GM19468 (cell line): ENCODE data around the gene SYT2.

Experiments used
- ATAC-seq: cut with Tn5 transposase; IDR thresholded peaks from one replicate; pipeline ENCODE4 v1.9.1; 2021; ENCODE audit warnings: mild to moderate bottlenecking, moderate library complexity, moderate number of reproducible peaks; ENCODE audit not compliant: unreplicated experiment; ENCODE audit errors: extremely low read depth

SYT2 gene

GRCh38 chr1:202706851-202707250, 3.4 kb downstream of the SYT2 start:
- ATAC-seq, result no peak

- no peak for ATAC-seq
Measured at GRCh38 chr1:202704601-202705000, 5.7 kb downstream of the SYT2 start.

- no peak for ATAC-seq
Measured at GRCh38 chr1:202703191-202703590, 7.1 kb downstream of the SYT2 start.

- no peak for ATAC-seq
Measured at GRCh38 chr1:202702088-202702487, 8.2 kb downstream of the SYT2 start.

- ATAC-seq, result no peak
Measured at GRCh38 chr1:202701200-202701599, 9.1 kb downstream of the SYT2 start.

- no peak for ATAC-seq
Measured at GRCh38 chr1:202700061-202700460, 10.2 kb downstream of the SYT2 start.

GRCh38 chr1:202698276-202698675, 12.0 kb downstream of the SYT2 start:
- ATAC-seq, result no peak

GRCh38 chr1:202697038-202697437, 13.2 kb downstream of the SYT2 start:
- ATAC-seq, result no peak

GRCh38 chr1:202694314-202694713, 15.9 kb downstream of the SYT2 start:
- ATAC-seq, result no peak

GRCh38 chr1:202692959-202693555, 17.2 kb downstream of the SYT2 start:
- ATAC-seq, result no peak

GRCh38 chr1:202691816-202692215, 18.4 kb downstream of the SYT2 start:
- ATAC-seq, result no peak

- ATAC-seq, result no peak
Measured at GRCh38 chr1:202689493-202690342, 20.5 kb downstream of the SYT2 start.

GRCh38 chr1:202689082-202689481, 21.2 kb downstream of the SYT2 start:
- no peak for ATAC-seq

- no peak for ATAC-seq
Measured at GRCh38 chr1:202688401-202688800, 21.9 kb downstream of the SYT2 start.

- ATAC-seq, result no peak
Measured at GRCh38 chr1:202687798-202688197, 22.5 kb downstream of the SYT2 start.

- no peak for ATAC-seq
Measured at GRCh38 chr1:202687370-202687769, 22.9 kb downstream of the SYT2 start.

GRCh38 chr1:202685641-202686040, 24.6 kb downstream of the SYT2 start:
- ATAC-seq, result no peak

- ATAC-seq, result no peak
Measured at GRCh38 chr1:202684716-202685115, 25.5 kb downstream of the SYT2 start.

- ATAC-seq, result no peak
Measured at GRCh38 chr1:202683029-202683428, 27.2 kb downstream of the SYT2 start.

GRCh38 chr1:202682477-202682876, 27.8 kb downstream of the SYT2 start:
- ATAC-seq, result no peak

- ATAC-seq, result no peak
Measured at GRCh38 chr1:202681736-202682420, 28.4 kb downstream of the SYT2 start.
